Cerebellar nuclear complex (tissue), 1 donor: ENCODE measurements around the gene MACROD2.

ENCODE experiments used
- DNase-seq, 2 experiments: peaks; one replicate each; lab custom pipeline; 2025; lab: John Stamatoyannopoulos, UW

Gene MACROD2

DNA sequence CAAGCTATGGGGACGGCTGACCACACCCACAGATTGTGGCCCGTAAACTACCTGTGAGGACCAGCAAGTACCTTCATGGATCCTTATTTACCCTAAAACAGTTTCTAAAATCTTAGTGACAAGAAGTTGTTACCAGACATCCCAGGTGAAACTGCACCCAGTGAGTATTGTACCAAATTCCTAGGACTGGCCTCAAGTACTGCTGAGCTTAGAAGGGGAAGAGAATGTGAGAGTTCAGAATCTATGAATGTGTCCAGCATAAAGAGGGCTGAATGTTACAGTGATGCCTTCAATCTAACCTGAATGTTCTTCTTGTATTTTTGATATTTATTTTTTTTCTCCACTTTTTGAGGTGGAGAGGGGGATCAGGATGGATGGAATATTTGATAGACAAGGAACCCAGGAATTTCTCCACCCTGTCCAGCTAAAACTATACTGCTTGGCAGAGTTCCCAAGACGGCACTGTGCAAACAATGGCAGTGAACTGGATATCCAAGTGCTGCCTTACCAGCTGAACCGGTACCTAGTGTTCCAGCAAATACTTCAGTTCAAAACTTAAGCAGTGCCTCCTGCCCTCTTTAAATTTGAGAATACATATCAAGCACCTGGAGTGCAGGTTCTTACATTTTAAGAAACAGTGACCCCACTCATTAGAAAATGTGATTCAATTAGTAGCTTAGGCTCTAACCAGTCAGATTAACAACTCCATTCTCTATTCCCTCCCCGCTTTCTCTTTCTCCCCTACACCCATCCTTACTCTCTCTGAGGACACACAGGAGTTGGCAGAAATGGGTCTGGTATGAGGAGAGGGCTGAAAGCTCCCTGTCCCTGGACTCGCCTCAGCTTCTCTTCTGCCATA is 769.4 kb downstream of the MACROD2 start:
- DNase-seq, result no peak

DNA sequence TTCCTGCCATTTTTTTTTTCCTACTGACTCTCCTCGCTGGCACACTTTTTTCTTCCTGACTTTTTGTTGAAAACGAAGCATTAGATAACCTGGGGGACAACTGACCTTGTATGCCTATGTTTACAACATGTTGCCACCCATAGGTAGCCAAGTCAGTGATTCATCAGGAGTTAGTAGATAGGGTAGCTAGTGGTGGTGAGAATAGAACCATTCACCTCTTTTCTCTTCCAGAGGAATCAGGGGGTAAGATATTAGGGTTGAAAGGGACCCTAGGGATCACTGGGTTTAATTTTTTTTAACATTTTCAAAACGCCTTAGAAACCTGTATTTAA is 770.0 kb downstream of the MACROD2 start:
- no peak for DNase-seq

DNA sequence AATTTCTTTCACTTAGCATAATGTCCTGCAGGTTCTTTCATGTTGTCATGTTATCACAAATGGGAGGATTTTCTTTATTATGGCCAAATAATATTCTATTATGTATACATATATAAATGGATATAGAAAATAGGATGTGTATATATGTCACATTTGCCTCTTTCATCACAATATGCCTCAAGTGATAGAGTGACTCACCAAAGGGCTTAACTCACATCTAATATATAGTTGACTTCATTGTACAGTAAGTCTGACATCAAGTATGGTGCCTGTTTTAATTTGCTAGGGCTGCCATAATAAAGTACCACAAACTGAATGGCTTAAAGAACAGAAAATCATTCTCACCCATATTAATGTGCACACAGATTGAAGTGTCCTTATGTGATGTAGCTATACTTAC is 778.2 kb downstream of the MACROD2 start:
- DNase-seq, result no peak

DNA sequence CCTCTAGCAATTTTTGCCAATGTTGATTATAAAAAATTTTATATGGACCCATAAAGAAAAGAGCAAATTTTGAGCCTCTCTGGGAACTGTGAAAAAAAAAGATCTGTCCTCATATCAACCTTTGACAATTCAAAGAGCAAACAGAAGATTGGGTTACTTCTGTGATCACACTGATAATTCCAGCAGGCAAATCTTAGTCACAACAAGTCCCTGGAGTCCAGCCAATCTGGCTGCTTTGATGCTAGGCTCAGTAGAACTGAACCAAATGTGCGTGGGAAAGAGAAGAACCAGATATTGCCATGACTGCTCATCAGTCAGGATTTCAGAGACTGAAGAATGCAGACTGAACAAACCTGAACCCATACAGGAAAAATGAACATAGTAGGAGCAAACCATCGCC is 780.5 kb downstream of the MACROD2 start:
- no peak for DNase-seq

DNA sequence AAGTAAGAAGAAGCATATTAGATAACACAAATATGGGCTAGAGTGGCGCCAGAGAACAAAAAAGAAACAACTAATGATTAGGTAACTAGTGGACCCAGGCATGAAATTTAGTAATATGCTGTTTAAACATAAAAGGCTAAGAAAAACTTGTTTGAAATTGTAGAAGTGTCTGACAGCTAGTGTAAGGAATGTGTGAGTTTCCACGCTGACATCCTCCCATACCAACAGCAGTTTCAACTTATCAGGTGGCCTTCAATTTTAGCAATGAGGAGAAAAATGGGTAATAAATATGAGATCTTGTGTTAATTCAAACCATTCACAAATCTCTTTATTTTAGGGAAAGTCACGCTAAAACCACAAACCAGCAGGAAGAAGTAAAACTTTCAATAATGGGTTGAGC is 782.3 kb downstream of the MACROD2 start:
- DNase-seq, result no peak

DNA sequence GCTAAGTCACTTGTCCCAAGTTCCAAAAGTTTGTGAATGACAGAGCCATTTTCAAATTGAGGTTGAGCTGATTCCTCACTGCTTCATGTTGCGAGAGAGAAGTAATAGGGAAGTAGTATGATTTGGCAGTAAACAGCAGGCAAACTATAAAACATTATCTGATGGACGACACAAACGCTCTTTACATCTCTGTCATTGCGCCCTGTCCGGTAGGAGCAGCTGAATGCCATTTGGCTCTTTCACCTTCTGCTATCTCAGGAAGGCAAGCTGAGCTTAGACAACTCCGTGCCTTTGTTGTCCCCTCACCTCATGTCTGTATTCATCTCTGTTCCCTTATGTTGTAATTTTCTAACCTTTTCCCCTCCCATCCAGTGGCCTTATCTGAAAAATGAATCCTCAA is 782.8 kb downstream of the MACROD2 start:
- DNase-seq, result no peak

DNA sequence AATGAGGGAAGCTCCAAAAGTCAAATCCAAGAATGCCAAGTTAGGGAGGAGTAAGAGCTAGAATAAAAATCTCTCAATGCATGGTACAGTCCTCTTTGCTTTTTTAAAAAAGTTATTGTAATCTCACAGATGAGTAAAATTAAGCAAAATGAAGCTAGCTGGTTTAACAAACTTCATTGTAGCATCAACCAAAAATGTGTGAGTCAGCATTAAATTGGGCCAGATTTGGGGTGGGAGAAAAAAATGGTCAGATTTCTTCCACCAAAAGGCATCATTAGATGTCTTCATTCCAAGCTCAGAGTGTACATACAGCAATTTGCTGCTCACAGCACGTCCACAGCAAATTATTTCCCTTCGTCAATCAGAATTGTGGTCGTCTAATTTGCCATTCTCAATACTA is 783.6 kb downstream of the MACROD2 start:
- DNase-seq, result no peak

DNA sequence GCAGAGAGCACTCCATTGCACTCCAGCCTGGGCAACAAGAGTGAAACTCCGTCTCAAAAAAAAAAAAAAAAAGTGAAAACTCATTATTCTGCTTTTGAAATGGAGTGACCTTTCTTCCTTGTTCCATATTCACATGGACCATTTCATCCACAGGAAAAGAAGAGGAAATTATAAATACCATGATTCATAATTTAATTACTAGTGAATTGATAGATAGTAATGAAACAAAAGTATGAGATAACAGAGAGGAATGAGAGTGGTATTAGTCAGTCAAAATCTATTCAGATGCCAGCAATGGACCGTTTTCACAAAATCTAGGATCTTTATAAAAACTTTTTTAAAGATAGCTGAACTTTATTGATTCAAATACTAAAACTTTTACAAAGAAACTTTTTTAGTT is 785.2 kb downstream of the MACROD2 start:
- DNase-seq, result no peak

DNA sequence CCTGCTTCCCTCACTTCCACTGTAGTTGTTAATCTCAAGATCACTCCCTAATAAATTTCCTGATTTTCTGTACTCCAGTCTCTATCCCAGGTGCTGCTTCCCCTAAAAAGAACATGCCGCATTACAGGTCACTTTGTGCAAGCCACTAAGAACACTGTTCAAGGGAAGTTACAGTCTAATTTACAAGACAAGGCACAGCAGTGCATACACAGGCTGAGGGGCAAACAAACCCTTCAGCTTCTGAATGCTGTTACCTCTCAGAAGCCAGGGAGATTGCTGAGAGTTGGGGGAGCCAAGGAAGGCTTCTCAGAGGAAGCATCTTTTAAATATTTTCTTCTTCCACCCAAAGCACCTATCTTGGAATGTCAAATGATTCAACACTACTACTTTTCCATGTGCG is 787.4 kb downstream of the MACROD2 start:
- DNase-seq, result no peak

DNA sequence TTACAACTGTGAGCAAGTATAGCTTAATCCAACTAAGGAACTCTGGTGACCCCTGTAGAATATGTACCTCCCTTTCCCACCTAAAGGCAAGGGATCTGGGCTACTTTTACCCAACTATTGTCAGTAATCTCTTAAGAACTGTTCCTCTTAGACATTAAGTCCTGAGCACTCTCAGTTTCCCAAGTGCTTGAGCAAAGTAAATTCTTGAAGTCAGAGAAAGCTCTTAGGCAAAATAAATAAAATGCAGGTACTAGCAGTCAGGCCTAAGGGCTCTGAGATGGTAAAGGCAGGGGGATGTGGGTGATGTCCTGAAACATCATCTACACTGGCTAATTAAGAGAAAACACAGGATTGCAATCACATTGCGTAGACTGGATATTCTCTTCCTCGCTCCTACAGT is 788.5 kb downstream of the MACROD2 start:
- DNase-seq, result no peak

DNA sequence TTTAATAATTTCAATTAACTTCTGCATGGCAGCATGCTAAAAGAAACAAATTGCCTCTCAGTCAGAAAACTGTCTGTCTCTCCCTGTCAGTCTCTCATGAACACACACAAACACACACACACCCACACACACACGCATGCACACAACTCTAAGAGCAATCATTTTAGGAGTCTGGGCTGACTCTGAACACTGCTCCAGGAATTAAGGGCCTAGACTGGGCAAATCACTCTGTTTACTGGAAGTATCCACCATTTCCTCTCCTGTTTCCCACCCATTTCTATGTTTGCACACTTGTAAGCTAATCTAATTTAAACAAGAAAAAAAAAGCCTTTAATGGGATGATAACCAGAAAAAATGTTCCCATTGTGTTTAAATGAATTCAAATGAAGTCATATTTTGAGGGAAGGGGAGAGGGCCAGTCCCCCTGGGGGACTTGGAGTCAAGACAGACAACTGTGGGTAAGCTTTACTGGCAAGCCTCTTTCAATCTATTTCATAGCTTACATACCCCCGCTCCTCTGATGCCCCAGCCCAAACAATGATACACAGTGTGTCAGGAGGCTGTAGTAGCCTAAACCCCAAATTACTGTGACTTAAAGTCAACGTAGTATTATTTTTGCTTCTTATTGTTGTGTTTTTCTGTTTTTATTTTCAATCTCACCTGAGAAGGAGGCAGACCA is 789.9 kb downstream of the MACROD2 start:
- no peak for DNase-seq

DNA sequence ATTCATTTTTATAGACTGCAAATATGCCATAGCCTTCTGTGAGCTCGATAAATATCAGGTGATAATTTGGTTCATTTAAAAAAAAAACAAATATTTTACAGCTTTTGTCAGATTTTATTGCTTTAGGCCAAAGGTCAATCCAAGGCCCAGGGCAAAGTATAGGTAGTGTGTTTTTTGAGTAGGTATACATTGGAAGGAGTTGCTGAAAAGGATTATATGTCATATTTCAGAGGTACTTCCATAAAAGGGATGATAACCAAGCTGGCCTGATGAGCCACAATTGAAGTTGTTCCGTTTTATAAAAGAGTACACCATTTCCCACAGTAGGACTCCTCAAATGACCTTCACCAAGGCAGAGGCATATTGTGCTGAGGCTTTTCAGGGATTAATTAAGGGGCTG is 794.9 kb downstream of the MACROD2 start:
- no peak for DNase-seq

DNA sequence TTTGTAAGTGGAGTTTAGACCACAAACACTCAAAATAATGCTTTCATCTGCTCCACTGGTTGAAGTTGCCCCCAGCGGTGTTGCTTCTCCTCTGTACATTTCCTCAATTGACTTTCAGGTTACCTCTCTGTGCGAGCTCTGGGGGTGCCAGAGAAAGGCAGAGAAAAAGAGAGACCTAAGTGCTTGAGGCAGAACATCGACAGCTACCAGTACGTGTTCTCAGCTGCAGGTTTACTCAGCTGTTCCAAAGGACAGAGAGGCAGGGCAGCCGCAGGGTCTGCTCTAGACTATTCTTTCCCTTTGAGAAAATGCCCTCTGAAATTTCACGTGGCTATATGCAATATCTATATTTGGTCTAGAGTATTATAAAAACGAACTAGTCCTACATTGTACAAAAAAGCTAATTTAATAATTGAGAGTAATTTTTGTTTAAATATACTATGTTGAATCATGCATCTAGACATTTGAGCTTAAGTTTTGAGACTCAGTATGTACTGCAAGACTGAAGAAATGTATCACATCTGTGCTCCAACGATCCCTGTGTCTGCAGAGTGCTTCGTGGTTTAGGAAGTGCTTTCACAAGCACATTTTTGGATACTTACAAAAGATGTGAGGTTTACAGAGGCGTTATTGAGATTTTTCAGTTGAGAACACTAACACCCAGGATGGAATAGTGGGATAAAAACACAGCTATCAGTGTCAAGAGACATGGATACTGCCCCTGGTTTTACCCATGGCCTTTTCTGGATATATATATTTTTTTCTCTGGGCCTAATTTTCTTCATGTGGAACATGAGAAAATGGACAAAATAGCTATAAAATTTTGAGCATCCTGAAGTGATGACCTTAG is 795.7 kb downstream of the MACROD2 start:
- DNase-seq, result no peak

DNA sequence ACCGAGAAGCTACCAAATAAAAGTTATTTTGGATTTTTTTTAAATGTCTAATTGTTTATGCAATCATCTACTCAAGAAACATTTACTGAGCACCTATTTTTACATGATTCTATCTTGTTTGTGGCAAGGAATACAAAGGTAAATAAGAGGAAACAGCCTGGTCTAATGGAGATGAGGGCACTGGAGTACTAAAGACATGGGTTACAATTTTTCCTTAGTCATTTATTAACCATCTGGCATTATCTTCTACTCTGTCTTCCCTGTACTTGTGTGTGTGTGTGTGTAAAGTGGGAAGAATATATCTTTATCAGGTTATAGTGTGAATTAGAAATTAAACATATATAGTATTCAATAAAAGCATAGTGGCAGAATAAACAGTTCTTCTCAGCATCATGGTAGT is 797.6 kb downstream of the MACROD2 start:
- no peak for DNase-seq

DNA sequence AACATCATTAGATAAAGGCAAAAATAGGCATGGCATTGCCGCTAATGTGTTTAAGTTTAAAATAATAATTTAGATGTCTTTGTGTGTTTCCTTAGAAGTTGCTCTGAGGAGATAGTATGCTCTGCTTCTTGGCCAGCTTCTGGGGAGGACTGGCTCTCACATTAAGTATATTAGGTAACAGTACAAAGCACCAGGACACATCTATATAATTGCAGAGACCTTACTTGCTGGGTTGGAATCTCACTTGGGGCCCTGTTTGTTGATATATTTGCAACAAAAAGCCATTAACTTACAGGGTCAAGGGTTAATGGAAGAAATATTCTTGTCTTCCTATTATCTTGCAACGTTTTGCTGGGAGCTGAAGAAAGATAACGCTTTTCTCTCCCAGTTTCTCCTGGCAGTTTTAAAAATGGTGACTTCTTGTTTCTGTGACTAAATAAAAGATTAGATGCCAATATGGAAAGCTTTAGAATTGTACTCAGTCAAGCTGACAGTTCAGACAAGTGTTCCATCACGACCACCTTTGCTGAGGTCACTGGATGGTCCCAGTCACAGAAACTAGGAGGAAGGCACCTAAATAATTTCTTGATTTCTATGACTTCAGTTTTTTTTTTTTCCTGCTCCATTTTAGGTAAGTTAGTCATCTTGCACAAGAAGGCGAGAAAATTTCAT is 804.4 kb downstream of the MACROD2 start:
- no peak for DNase-seq

DNA sequence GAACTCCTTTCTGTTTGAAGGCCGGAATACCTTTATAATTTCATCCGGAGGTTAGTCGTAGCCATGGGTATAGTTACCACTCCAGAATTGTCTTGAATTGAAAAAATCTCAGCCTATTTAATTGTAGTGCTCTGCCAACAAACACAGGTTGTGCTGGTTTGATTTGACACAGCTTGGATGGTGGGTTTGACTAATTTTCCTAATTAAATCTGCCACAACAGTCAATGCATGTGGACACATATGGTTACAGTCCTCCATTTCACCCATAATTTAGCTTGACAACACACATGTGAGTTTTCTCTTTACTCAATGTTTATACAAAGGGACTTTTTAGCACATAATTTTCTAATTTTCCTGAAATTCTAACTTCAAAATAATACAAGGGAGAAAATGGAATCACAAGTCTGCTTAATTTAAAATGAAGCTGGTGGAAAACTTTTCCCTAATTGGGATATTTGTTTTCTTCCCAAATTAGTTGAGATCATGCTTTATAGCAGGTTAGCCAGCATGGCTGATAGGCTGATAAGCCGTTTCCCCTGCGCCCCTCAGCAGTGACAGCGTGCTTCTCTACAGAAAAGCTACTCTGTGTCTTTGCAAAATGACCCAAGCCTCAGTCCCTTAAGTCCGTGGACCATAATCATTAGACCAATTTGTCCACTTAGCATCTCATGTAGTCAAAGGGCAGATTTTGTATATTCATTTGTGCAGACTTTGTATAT is 805.5 kb downstream of the MACROD2 start:
- DNase-seq, result no peak

DNA sequence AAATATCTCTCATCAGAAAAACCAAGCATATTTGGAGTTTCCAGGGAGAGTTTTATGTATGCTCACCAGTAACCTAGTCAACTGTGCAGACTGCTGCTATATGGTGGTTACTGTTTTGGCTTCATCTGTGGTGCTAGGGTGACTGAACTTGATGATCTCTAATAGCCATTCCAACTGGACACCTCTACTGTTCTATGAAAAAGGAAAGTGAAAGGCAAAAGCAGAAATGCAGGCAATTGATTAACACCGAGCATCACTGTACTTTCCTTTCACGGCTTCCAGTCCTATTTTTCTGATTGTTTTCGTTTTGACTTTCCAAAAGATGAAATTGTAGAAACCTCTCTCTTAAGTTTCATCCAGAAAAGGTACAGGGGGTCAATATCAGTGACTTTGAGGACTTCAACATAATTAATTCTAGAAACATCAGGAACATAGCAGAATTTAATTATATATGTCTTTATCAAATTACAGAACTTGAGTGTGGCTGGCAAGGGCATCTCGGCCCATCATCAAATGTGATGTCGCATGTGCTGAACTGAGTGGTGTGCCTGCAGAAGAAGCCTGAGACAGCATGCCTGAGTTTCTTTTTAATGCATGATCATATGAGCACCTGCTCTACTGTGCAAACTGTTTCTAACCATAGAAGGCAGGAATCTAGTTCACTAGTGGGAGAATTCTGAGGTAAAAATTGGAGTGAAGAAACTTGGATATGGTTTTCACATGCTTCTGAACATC is 806.4 kb downstream of the MACROD2 start:
- DNase-seq, result no peak

DNA sequence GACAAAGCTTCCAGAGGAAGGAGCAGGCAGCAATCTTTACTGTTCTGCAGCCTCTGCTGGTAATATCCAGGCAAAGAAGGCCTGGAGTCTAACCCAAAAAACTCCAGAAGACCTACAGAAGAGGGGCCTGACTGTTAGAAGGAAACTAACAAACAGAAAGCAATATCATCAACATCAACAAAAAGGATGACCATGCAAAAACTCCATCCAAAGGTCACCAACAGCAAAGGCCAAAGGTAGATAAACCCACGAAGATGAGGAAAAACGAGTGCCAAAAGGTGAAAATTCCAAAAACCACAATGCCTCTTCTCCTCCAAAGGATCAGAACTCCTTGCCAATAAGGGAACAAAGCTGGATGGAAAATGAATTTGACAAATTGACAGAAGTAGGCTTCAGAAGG is 811.9 kb downstream of the MACROD2 start:
- DNase-seq, result no peak

DNA sequence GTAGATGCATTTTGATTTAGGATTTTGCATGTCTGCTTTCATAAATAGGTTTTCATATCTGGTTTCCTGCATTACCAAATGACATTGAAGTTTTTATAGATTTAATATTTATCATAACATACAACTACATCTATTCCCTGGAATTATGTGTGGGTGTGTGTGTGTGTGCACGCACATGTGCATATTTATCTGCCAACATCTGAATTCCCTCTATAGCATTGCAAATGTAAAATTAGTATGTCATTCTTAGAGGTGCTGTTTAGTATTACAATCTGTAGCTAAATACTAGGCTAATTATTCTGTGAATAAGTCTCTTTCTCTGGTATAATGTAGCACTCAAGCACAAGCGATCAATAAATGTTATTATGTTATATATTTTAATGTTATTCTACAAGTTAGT is 820.0 kb downstream of the MACROD2 start:
- no peak for DNase-seq

DNA sequence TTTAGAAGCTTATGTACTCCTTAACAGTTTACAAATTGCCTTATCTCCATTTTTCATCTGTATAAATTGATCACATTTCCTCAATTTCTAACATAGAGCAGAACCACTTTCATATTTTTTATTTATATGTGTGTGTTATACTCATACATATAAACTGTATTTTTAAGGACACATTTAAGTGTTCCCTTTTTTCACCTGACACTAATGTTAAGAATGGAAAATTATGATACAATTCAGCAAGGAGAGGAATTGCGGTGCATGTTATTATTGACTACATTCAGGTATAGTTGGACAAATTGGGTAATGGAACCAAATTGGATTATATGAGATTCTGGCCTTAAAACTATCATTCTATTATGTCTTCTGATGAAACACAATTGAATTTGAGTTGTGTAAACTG is 821.2 kb downstream of the MACROD2 start:
- no peak for DNase-seq

DNA sequence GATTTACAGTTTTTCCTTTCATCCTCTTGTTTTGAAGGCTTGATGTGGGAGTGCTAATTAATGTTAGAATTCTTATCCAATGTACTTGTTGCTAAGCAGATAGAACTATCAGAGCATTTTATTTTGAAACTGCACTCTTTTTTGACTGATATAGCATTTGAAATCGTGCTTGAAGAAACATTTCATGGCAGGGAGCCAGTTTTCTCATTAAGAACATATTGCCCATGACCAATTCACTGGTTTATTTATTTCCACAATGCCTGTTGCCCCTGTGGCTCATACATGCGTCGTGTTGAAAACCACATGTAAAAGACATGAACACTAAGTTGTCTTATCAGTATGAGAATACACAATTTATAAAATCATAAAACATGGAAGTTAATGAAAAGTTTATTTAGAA is 821.8 kb downstream of the MACROD2 start:
- no peak for DNase-seq
